HL-60 (cell line): ENCODE data around the gene PTP4A2.
"Not testable (repeated sequence)": the region's sequence is repeated elsewhere in the genome, so short reads cannot be mapped to it uniquely, and the experiment has no call there.

Experiments used
- DNase-seq, 2 experiments: peaks; one replicate each; pipeline ENCODE4 v3.0.0-alpha.2; 2010 to 2020; ENCODE audit warnings: low read depth in 1 of 2, low spot score in 1 of 2
- H3K27ac ChIP-seq: fragments of 250-450 bp; sonication (Bioruptor Pico); replicated peaks from 2 replicates; pipeline ENCODE4 v1.5.1; 2020; ENCODE audit warnings: mild to moderate bottlenecking, moderate library complexity
- H3K27me3 ChIP-seq: fragments of 250-450 bp; sonication (Bioruptor Pico); 2 replicates; pipeline ENCODE4 v1.5.1; 2021; ENCODE audit warnings: mild to moderate bottlenecking, moderate library complexity; ENCODE audit not compliant: insufficient read depth, poor library complexity, severe bottlenecking
- H3K4me3 ChIP-seq: replicated peaks from 2 replicates; pipeline ENCODE4 v1.5.1; 2011; ENCODE audit warnings: mild to moderate bottlenecking, control low read depth, low read length; ENCODE audit not compliant: insufficient read depth
- CTCF ChIP-seq: IDR thresholded peaks from one replicate; pipeline ENCODE4 v1.5.1; 2011; ENCODE audit warnings: low read length, control low read depth, inconsistent platforms; ENCODE audit not compliant: insufficient read depth
- GABPA ChIP-seq: IDR thresholded peaks from 2 replicates; pipeline ENCODE4 v1.6.1; 2012; ENCODE audit warnings: low read depth
- POLR2AphosphoS5 ChIP-seq: IDR thresholded peaks from 2 replicates; pipeline ENCODE4 v1.6.1; 2012; ENCODE audit warnings: low read depth
- REST ChIP-seq: IDR thresholded peaks from 2 replicates; pipeline ENCODE4 v1.6.1; 2012; ENCODE audit warnings: low read depth; ENCODE audit not compliant: insufficient replicate concordance
- SPI1 ChIP-seq: IDR thresholded peaks from 2 replicates; pipeline ENCODE4 v1.6.1; 2012; ENCODE audit warnings: low read depth, mild to moderate bottlenecking, borderline replicate concordance

PTP4A2 gene

GRCh38 chr1:31900790-31901189 is 37.4 kb downstream of the PTP4A2 start:
- no peak overlapping the region for H3K27ac ChIP-seq
- no peak overlapping the region for H3K4me3 ChIP-seq
- no peaks in the 10 kb centered on the region for H3K27me3 ChIP-seq
- peak in 1 of 2 experiments; percentile 14 for DNase-seq
- no peak for TF ChIP-seq POLR2AphosphoS5
- TF ChIP-seq SPI1 = no peak
- no peak for TF ChIP-seq CTCF

- no peak overlapping the region for H3K27ac ChIP-seq
- no peaks in the 10 kb centered on the region for H3K27me3 ChIP-seq
- no peak for DNase-seq
- no peak overlapping the region for H3K4me3 ChIP-seq
- no peak for TF ChIP-seq SPI1
- no peak for TF ChIP-seq REST
- TF ChIP-seq GABPA = no peak
- TF ChIP-seq CTCF = no peak
- no peak for TF ChIP-seq POLR2AphosphoS5
Observed at GRCh38 chr1:31897526-31898100, 40.6 kb downstream of the PTP4A2 start.

GRCh38 chr1:31895474-31896198 is 42.5 kb downstream of the PTP4A2 start:
- not testable (repeated sequence) for DNase-seq

GRCh38 chr1:31891280-31891679 is 46.9 kb downstream of the PTP4A2 start:
- DNase-seq = peak; percentile 33 to 45
- Histone ChIP-seq H3K27ac (no peak overlapping the region), H3K27me3 (no peaks in the 10 kb centered on the region), H3K4me3 (no peak overlapping the region)
- TF ChIP-seq REST (no peak), CTCF (no peak), SPI1 (no peak), POLR2AphosphoS5 (no peak), GABPA (no peak)

More at GRCh38 chr1:31895474-31896198, 42.5 kb downstream of the PTP4A2 start:
- H3K4me3 ChIP-seq, H3K27ac ChIP-seq, H3K27me3 ChIP-seq: not testable (repeated sequence)
